K562 (cell line): Measurements from ENCODE around the gene RTP3. TPM values are rescaled to one million over a fixed set of nuclear protein-coding genes. Genes with fewer than 3 reads are reported as not detected.

Experiments used
- KDM5B ChIP-seq: fragments of 200-600 bp; sonication (generic); IDR thresholded peaks from 2 replicates; pipeline ENCODE4 v1.6.1; 2012; ENCODE audit warnings: low read depth, mild to moderate bottlenecking, moderate library complexity, low read length, control low read depth, inconsistent platforms; ENCODE audit not compliant: insufficient replicate concordance
- NFE2 ChIP-seq: IDR thresholded peaks from 2 replicates; pipeline ENCODE4 v1.6.1; 2014; ENCODE audit warnings: antibody characterized with exemption, low read depth
- U2AF1 ChIP-seq: fragments of 200-400 bp; formaldehyde crosslinking; optimal IDR thresholded peaks from 2 replicates; pipeline ENCODE3; 2017; ENCODE audit warnings: mild to moderate bottlenecking, low read depth, low read length, moderate library complexity
- ZBTB7A ChIP-seq: IDR thresholded peaks from 2 replicates; pipeline ENCODE4 v1.6.1; 2011; ENCODE audit warnings: low read depth, mild to moderate bottlenecking, low read length, moderate library complexity, borderline replicate concordance; ENCODE audit not compliant: control insufficient read depth
- ZNF140 ChIP-seq: fragments of 250-450 bp; sonication (Bioruptor Pico); IDR thresholded peaks from 2 replicates; pipeline ENCODE4 v1.8.0; 2021; ENCODE audit warnings: moderate library complexity, mild to moderate bottlenecking, inconsistent platforms
- ZNF175 ChIP-seq: fragments of 200-800 bp; sonication (Bioruptor generic); IDR thresholded peaks from 2 replicates; pipeline ENCODE4 v1.6.1; 2016; ENCODE audit warnings: low read depth, mild to moderate bottlenecking, missing genetic modification characterization, missing compliant biosample characterization
- ZNF41 ChIP-seq: fragments of 250-450 bp; sonication (Bioruptor Pico); conservative IDR thresholded peaks from 2 replicates; pipeline ENCODE4 v1.4.0; 2020; ENCODE audit warnings: mild to moderate bottlenecking
- polyA plus RNA-seq, 8 experiments: library from polyadenylated mRNA; depleted of rRNA in 4 of 8; stranded (reverse) in 5 of 8; unstranded in 3 of 8; fragments of >200 nt; fragmentation: Nextera tagmentation in 2 of 8; fragmentation: Illumina TruSeq in 1 of 8; extraction: Ambion mirVana in 2 of 8; extraction: Trizol in 1 of 8; gene quantifications; 2 replicates each; pipeline versions ENCODE4 v1.2.1 to v1.2.3, GENCODE V29; 2011 to 2014; ENCODE audit warnings: inconsistent platforms in 1 of 8, missing spikeins in 1 of 8
- total RNA-seq, 7 experiments: library from RNA; depleted of rRNA in 6 of 7; stranded (reverse); fragments of >200 nt in 6 of 7; fragmentation: Illumina TruSeq in 2 of 7; extraction: Trizol in 2 of 7; gene quantifications; 2 replicates each; pipeline versions ENCODE4 v1.2.1 to v1.2.3, GENCODE V29; 2011 to 2021; ENCODE audit warnings: low replicate concordance in 1 of 7
- TF ChIP-seq, protein P1 (sequence below): fragments of 250-450 bp; sonication (Bioruptor Pico); IDR thresholded peaks from 2 replicates; pipeline ENCODE4 v1.8.0; 2022; ENCODE audit warnings: moderate library complexity, mild to moderate bottlenecking, inconsistent platforms
- TF ChIP-seq, protein P2 (sequence below): sonication (generic); formaldehyde crosslinking; IDR thresholded peaks from 2 replicates; pipeline ENCODE4 v1.9.0; 2022; ENCODE audit warnings: mild to moderate bottlenecking, missing genetic modification reagents

RTP3 gene
- total and polyA plus RNA-seq, 9 of the 15 experiments (the other 6 are each of a cell fraction or from before 2014, with no cell fraction given), result not detected

DNA sequence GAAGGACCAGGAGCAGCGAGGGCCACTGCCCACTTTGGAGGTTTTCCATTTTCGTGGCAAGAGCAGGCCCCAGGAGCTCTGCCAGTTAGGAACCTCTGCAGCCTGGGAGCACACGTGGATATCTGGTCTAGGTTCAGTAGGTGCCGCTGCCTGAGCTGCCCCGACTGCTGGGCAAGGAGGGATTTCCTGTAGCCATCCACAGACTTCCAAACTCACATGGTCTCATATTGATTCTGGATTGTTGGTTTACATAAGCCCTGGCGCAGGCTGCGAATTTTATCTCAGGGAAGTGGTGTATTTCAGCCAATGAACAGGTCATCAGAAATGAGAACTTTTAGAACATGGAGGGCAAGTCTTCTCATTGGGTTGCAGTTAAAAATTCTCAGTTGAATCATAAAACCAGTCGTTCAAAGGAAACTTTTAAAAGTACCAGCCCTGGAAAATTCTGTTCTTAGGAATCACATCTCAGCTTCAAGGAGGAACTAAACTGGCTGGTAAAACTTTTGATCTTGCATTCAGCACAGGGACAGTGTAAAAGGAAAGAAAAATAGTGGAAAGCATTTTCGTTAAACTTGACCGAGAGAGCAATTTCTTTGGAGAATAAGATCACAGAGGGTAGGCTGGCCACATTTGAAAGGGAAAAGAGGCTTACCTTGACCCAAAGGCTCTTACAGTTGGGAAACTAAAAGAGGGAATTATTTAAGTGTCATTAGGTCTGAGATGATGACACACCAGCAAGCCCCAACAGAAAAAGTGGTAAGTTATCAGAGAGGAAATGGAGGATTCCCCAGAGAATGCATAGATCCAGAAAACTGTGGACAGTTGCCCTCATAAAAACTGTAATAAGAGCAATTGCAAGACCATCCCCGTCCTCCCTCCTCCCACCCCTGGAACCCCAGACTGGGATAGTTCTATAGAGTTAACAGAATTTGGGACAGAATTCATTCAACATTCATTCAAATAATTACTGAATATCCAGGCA, 6.4 kb upstream of the RTP3 start (continued):
- TF ChIP-seq, protein P1, sequence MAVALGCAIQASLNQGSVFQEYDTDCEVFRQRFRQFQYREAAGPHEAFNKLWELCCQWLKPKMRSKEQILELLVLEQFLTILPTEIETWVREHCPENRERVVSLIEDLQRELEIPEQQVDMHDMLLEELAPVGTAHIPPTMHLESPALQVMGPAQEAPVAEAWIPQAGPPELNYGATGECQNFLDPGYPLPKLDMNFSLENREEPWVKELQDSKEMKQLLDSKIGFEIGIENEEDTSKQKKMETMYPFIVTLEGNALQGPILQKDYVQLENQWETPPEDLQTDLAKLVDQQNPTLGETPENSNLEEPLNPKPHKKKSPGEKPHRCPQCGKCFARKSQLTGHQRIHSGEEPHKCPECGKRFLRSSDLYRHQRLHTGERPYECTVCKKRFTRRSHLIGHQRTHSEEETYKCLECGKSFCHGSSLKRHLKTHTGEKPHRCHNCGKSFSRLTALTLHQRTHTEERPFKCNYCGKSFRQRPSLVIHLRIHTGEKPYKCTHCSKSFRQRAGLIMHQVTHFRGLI (CRISPR knock-in tag), result no peak
- no peak for TF ChIP-seq U2AF1
- TF ChIP-seq KDM5B, result no peak
- TF ChIP-seq, protein P2, sequence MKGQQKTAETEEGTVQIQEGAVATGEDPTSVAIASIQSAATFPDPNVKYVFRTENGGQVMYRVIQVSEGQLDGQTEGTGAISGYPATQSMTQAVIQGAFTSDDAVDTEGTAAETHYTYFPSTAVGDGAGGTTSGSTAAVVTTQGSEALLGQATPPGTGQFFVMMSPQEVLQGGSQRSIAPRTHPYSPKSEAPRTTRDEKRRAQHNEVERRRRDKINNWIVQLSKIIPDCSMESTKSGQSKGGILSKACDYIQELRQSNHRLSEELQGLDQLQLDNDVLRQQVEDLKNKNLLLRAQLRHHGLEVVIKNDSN (CRISPR knock-in tag), result no peak
- no peak for TF ChIP-seq ZBTB7A
- TF ChIP-seq ZNF175 (CRISPR knock-in tag), result no peak; the same call in 1 of the 2 replicates
- no peak for TF ChIP-seq ZNF41 (CRISPR knock-in tag)
- TF ChIP-seq NFE2, result no peak
- no peak for TF ChIP-seq ZNF140 (CRISPR knock-in tag)
